ENCODE measurements around the gene PRDM16. TPM values are rescaled to one million over a fixed set of nuclear protein-coding genes. Genes with fewer than 3 reads are reported as not detected.

PRDM16 gene
- total RNA-seq, 2 experiments from 2014 or later: not detected

- H3K9me3 ChIP-seq (ENCODE audit: low read length): no peaks in the 10 kb centered on the region
- no peaks in the 10 kb centered on the region for H4K20me1 ChIP-seq (ENCODE audit: insufficient read depth, low read length)
- H3K4me3 ChIP-seq (ENCODE audit: low read depth, low read length, poor library complexity, severe bottlenecking): no peak overlapping the region
- H3K4me2 ChIP-seq (ENCODE audit: low read length): no peak overlapping the region
- ChIA-PET CTCF (ENCODE audit: unreplicated experiment) (interaction anchor here (1.3 kb wide), 1 partner anchor 18 kb away, joined by 4 read pairs; no protein-coding TSS in a partner anchor), POLR2A (no interaction called here)
- intact Hi-C loops (cut with micrococcal nuclease; ENCODE audit: unreplicated experiment): loop anchor here (2.0 kb wide), 1 partner anchor 413 kb away; no protein-coding TSS in a partner anchor
- TF ChIP-seq CTCF (conservative IDR thresholded peaks at IDR 0.05; ENCODE audit: low read length) (no peak), EZH2phosphoT487 (IDR thresholded peaks at IDR 0.05; ENCODE audit: borderline replicate concordance, low read depth, low read length) (no peak)
- BruUV-seq (replicated peaks): no TSS peak
- no peaks in the 10 kb centered on the region for H3K79me2 ChIP-seq (ENCODE audit: insufficient read depth, low read depth, low read length)
- no peaks in the 10 kb centered on the region for H3K36me3 ChIP-seq (ENCODE audit: insufficient read depth, low read length)
- no peak overlapping the region for H3K27ac ChIP-seq (ENCODE audit: low read depth, low read length, poor library complexity, severe bottlenecking)
- no peak overlapping the region for H2AFZ ChIP-seq (ENCODE audit: low read length)
- H3K9me2 ChIP-seq (ENCODE audit: insufficient read depth, low read length): no peaks in the 10 kb centered on the region
- DNase-seq (ENCODE audit: low spot score): no peak
- H3K4me1 ChIP-seq (ENCODE audit: insufficient read depth, low read length, poor library complexity, severe bottlenecking): no peaks in the 10 kb centered on the region
Observed at GRCh38 chr1:3425486-3426215, 356.6 kb downstream of the PRDM16 start.

DNA sequence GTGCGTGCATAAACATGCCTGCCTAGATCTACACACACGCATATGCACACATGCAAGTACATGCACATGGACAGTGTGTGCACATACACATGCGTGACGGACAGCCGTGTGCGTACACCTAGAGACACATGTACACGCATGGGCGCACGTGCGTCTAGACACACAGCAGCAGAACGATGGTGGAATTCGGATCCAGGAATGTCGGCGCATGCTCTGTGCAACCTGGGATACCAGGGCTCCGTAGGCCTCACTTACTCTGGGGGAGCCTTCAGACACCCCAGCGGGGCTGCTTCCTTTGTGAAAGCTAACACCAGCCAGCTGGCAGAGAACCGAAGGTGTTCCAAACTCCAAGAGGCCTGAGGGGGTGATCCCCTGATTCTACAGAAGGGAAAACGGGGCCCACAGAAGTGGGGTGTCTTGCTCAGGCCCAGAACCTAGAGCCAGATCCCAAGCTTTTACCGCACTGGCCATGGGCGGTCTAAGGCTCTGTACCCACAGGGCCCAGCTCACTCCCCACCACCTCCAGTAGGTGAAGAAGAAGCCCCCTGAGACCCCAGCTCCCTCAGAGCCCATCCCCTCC is 358.0 kb downstream of the PRDM16 start:
- H3K4me2 ChIP-seq (ENCODE audit: low read length): no peak overlapping the region
- DNase-seq (ENCODE audit: low spot score): no peak
- ChIA-PET POLR2A (no interaction called here), CTCF (ENCODE audit: unreplicated experiment) (no interaction called here)
- BruUV-seq (replicated peaks): no TSS peak
- no peaks in the 10 kb centered on the region for H3K79me2 ChIP-seq (ENCODE audit: insufficient read depth, low read depth, low read length)
- TF ChIP-seq CTCF (conservative IDR thresholded peaks at IDR 0.05; ENCODE audit: low read length): no peak
- no peak for TF ChIP-seq EZH2phosphoT487 (IDR thresholded peaks at IDR 0.05; ENCODE audit: borderline replicate concordance, low read depth, low read length)
- H3K9me2 ChIP-seq (ENCODE audit: insufficient read depth, low read length): no peaks in the 10 kb centered on the region
- H3K4me3 ChIP-seq (ENCODE audit: low read depth, low read length, poor library complexity, severe bottlenecking): no peak overlapping the region
- H2AFZ ChIP-seq (ENCODE audit: low read length): no peak overlapping the region
- no peaks in the 10 kb centered on the region for H4K20me1 ChIP-seq (ENCODE audit: insufficient read depth, low read length)
- H3K9me3 ChIP-seq (ENCODE audit: low read length): no peaks in the 10 kb centered on the region
- no peaks in the 10 kb centered on the region for H3K36me3 ChIP-seq (ENCODE audit: insufficient read depth, low read length)
- intact Hi-C loops (cut with micrococcal nuclease; ENCODE audit: unreplicated experiment): no loop called here
- no peaks in the 10 kb centered on the region for H3K4me1 ChIP-seq (ENCODE audit: insufficient read depth, low read length, poor library complexity, severe bottlenecking)
- no peak overlapping the region for H3K27ac ChIP-seq (ENCODE audit: low read depth, low read length, poor library complexity, severe bottlenecking)
